ENCODE measurements around the gene SNED1. TPM values are rescaled to one million over a fixed set of nuclear protein-coding genes. Genes with fewer than 3 reads are reported as not detected.

The SNED1 gene
- total and polyA plus RNA-seq, 4 donors = 0.65 to 18.1 (median 2.8) TPM

DNA sequence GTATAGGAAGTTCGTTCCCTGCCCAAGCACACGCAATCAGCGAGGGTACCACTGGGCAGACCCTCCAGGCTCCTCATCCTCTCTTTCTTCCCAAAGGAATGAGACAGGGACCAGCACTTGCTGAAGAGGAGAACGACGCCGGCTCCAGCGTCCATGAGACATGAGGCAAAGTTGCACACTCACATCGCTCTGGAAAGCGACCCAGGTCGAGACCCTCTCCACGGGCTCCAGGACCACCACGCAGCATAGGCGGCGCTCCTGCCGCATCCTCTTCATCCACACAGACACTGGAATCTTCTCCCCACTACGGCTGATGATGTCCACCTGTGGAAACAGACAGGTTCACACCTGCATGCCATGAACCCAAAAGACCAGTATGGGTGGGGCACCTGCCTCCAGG is 140.1 kb downstream of the SNED1 start:
- Histone ChIP-seq H3K27me3 (ENCODE audit: control insufficient read depth in 4 of 4, insufficient read depth in 4 of 4, low read length in 3 of 4) (no peaks in the 10 kb centered on the region), H3K9me3 (ENCODE audit: control insufficient read depth in 4 of 4, low read length in 3 of 4) (no peaks in the 10 kb centered on the region), H3K4me1 (ENCODE audit: control insufficient read depth in 4 of 4, insufficient read depth in 4 of 4, low read length in 3 of 4) (peaks cover 1 to 11% (median 8%) of the 10 kb centered on the region in 4 donors), H3K4me3 (ENCODE audit: low read depth in 1 of 3, low read length in 3 of 3) (no peak overlapping the region), H3K9ac (ENCODE audit: low read depth in 1 of 2, low read length in 2 of 2) (no peak overlapping the region), H3K27ac (ENCODE audit: low read depth in 1 of 2, low read length in 2 of 2) (no peak overlapping the region), H3K36me3 (ENCODE audit: control insufficient read depth in 4 of 4, insufficient read depth in 3 of 4, low read depth in 1 of 4, low read length in 3 of 4) (peaks cover 0 to 4% (median 0%) of the 10 kb centered on the region in 4 donors)
- TF ChIP-seq GABPA (IDR thresholded peaks at IDR 0.05 in 1 of 2, conservative IDR thresholded peaks at IDR 0.05 in 1 of 2) = no peak
- no peak for TF ChIP-seq RAD21 (IDR thresholded peaks at IDR 0.05)
- no peak for DNase-seq (ENCODE audit: low spot score)
- WGBS = 97% methylated on average over 16 of the region's 16 CpGs

DNA sequence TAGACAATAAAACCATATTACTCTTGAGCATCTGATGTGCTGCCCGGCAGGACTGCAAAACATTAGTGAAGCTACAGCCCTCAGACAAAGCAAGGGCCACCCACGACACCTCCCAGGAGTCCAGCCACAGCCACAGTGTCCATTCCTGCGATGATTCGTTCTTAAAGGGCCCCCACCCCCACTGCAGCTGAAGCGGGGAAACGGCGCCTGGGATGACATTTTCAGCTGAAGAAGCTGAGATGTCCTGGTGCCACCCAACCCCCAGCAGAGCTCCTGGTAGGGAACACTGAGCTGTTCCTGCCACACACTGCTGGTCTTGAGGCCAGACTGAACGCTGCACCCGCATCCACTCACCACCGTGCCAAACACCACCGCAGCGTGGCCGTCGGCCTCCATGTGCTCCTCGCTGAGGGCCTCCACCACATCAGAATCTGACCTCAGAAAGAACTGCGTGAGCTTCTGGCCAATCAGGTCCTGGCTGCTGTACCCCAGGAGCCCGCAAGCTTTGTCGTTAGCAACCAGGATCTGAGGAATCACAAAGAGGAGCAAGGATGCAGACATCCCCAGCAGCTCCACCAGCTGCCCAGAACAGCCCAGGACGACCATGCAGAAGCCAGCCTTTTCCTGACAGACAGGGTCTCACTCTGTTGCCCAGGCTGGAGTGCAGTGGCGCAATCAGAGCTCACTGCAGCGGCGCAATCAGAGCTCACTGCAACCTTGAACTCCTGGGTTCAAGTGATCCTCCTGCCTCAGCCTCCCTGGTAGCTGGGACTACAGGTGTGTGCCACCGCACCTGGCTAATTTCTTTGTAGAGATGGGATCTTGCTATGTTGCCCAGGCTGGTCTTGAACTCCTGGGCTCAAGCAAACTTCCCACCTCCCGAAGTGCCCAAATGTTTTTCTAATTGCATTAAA is 141.4 kb downstream of the SNED1 start:
- WGBS = 98% methylated on average over 24 of the region's 24 CpGs
- DNase-seq (ENCODE audit: low spot score) = no peak
- H3K9me3 ChIP-seq (ENCODE audit: control insufficient read depth in 4 of 4, low read length in 3 of 4) = no peaks in the 10 kb centered on the region
- peaks cover 1 to 11% (median 8%) of the 10 kb centered on the region in 4 donors for H3K4me1 ChIP-seq (ENCODE audit: control insufficient read depth in 4 of 4, insufficient read depth in 4 of 4, low read length in 3 of 4)
- H3K9ac ChIP-seq (ENCODE audit: low read depth in 1 of 2, low read length in 2 of 2) = no peak overlapping the region
- H3K36me3 ChIP-seq (ENCODE audit: control insufficient read depth in 4 of 4, insufficient read depth in 3 of 4, low read depth in 1 of 4, low read length in 3 of 4) = peaks cover 0 to 4% (median 0%) of the 10 kb centered on the region in 4 donors
- no peak for TF ChIP-seq JUND (IDR thresholded peaks at IDR 0.05)
- no peak for TF ChIP-seq SP1 (IDR thresholded peaks at IDR 0.05)
- TF ChIP-seq TAF1 (conservative IDR thresholded peaks at IDR 0.05) = no peak
- TF ChIP-seq FOXA2 (IDR thresholded peaks at IDR 0.05) = no peak
- no peak for TF ChIP-seq FOXA1 (IDR thresholded peaks at IDR 0.05)
- TF ChIP-seq RAD21 (IDR thresholded peaks at IDR 0.05) = no peak
- TF ChIP-seq, protein P1, sequence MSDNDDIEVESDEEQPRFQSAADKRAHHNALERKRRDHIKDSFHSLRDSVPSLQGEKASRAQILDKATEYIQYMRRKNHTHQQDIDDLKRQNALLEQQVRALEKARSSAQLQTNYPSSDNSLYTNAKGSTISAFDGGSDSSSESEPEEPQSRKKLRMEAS (IDR thresholded peaks at IDR 0.05) = no peak
- TF ChIP-seq, protein P2, sequence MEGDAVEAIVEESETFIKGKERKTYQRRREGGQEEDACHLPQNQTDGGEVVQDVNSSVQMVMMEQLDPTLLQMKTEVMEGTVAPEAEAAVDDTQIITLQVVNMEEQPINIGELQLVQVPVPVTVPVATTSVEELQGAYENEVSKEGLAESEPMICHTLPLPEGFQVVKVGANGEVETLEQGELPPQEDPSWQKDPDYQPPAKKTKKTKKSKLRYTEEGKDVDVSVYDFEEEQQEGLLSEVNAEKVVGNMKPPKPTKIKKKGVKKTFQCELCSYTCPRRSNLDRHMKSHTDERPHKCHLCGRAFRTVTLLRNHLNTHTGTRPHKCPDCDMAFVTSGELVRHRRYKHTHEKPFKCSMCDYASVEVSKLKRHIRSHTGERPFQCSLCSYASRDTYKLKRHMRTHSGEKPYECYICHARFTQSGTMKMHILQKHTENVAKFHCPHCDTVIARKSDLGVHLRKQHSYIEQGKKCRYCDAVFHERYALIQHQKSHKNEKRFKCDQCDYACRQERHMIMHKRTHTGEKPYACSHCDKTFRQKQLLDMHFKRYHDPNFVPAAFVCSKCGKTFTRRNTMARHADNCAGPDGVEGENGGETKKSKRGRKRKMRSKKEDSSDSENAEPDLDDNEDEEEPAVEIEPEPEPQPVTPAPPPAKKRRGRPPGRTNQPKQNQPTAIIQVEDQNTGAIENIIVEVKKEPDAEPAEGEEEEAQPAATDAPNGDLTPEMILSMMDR (IDR thresholded peaks at IDR 0.05; ENCODE audit: low read depth, low read length, missing input control) = no peak
- TF ChIP-seq HNF4G (IDR thresholded peaks at IDR 0.05) = no peak
- TF ChIP-seq, protein P3, sequence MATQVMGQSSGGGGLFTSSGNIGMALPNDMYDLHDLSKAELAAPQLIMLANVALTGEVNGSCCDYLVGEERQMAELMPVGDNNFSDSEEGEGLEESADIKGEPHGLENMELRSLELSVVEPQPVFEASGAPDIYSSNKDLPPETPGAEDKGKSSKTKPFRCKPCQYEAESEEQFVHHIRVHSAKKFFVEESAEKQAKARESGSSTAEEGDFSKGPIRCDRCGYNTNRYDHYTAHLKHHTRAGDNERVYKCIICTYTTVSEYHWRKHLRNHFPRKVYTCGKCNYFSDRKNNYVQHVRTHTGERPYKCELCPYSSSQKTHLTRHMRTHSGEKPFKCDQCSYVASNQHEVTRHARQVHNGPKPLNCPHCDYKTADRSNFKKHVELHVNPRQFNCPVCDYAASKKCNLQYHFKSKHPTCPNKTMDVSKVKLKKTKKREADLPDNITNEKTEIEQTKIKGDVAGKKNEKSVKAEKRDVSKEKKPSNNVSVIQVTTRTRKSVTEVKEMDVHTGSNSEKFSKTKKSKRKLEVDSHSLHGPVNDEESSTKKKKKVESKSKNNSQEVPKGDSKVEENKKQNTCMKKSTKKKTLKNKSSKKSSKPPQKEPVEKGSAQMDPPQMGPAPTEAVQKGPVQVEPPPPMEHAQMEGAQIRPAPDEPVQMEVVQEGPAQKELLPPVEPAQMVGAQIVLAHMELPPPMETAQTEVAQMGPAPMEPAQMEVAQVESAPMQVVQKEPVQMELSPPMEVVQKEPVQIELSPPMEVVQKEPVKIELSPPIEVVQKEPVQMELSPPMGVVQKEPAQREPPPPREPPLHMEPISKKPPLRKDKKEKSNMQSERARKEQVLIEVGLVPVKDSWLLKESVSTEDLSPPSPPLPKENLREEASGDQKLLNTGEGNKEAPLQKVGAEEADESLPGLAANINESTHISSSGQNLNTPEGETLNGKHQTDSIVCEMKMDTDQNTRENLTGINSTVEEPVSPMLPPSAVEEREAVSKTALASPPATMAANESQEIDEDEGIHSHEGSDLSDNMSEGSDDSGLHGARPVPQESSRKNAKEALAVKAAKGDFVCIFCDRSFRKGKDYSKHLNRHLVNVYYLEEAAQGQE (IDR thresholded peaks at IDR 0.05) = no peak
- no peaks in the 10 kb centered on the region for H3K27me3 ChIP-seq (ENCODE audit: control insufficient read depth in 4 of 4, insufficient read depth in 4 of 4, low read length in 3 of 4)
- H3K4me3 ChIP-seq (ENCODE audit: low read depth in 1 of 3, low read length in 3 of 3) = no peak overlapping the region
- H3K27ac ChIP-seq (ENCODE audit: low read depth in 1 of 2, low read length in 2 of 2) = no peak overlapping the region
